ENCODE results near the gene IYD.
"Not testable (repeated sequence)": the region's sequence is repeated elsewhere in the genome, so short reads cannot be mapped to it uniquely, and the experiment has no call there.

The IYD gene

DNA sequence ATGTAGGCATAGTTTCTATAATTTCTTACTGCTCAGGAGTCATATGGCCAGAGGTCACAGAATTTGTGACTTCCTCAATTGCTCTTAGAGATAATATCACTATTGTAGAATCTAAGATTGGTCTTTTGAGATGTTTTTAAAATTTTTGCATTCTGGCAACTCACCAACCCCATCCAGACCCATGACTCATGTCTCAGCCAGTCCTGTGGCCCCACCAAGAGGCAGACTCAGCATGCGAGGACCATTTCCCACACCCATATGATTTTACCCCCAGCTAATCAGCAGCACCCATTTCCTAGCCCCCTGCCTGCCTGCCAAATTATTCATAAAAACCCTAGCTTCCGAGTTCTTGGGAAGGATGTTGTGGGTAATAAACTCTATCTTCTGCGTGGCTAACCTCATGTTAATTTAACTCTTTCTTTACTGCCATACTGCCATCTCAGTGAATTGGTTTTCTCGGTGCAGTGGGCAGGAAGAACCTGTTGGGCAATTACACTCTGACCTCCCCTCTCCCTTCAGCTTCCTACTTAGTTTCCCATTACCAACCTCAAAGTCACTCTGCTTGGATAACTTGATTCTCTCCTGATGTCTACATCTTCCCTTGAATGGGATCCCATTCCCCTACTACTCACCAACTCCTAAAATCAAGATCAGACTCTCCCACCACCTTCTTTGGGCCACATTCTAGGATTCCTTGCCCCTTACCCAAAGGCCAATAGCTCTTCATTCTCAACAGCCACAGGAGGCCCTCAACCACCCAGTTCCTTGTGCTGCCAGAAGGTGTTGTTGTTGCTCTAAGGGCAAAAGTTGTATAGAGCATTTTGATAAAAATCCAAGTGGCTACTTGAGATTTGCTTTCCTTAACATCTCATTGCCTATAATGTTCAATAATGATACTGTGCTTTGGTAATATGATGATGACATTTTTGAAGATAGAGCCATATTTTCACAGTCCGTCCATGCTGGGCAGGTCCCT lies 16.2 kb upstream of the IYD start:
- DNase-seq, result no peak

GRCh38 chr6:150353445-150353844 lies 15.4 kb upstream of the IYD start:
- DNase-seq, result no peak

- DNase-seq, result no peak
These were observed 13.8 kb upstream of the IYD start for GRCh38 chr6:150354754-150355571.

- DNase-seq, result no peak
These were observed 12.9 kb upstream of the IYD start for GRCh38 chr6:150355932-150356331.

DNA sequence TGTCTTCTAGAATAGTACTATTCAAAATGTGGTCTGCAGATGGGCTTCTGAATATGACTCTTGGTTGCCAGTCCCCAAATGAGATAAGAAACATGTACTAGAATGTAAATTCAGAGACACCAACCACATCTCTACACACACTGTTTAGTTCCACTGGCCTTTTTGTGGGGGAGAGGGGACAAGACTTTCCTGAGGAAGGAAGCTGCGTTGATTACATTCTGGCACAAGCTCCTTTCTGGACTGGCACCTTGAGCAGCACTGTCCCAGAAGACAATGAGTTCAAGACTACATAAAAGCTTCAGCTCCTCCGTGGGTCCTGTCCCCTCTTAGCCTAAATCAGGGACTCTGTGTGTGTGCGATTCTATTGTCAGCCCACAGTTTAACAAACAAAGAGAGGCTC lies 6.9 kb upstream of the IYD start:
- no peak for DNase-seq

DNA sequence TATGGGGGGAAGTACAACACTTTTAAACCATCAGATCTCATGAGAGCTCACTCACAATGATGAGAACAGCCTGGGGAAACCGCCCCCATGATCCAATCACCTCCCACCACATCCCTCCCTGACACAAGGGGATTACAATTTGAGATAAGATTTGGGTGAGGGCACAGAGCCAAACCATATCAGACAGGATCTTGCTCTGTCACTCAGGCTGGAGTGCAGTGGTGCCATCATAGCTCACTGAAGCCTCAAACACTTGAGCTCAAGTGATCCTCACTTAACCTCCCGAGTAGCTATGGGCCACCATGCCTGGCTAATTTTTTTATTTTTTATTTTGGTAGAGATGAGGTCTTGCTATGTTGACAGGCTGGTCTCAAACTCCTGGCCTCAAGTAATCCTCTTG lies 5.1 kb upstream of the IYD start:
- no peak for DNase-seq

DNA sequence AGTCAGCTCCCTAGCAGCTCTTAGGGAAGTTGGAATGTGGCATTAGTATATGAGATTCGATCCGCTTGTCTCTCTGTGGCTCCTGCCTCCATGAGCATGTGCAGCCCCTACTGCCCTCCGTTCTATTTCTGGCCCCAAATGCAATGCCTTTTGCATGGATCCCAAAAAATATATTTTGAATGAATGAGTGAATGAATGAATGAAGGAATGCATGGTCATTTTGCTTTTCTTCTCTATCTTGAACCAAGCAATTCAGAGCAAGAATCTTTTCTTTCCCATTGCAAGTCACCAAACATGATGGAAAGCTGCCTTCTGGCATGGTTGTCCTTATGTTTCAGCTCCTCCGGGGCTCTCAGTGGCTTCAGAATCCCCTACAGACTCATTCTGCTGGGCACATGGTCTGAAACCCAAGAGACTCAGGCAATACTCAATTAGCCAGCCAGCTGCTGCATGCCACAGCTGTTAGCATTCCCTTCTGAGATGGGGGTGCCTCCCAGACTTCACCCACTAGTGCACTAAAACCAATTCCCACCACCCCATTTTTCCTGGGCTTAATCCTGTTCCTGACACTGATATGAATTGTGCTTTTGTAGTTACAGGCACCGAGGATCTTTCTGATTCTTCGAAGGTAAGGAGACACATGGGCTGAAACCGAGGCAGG lies 2.6 kb upstream of the IYD start:
- DNase-seq, result no peak

GRCh38 chr6:150369408-150369807 lies 596 bp downstream of the IYD start:
- DNase-seq, result no peak

- DNase-seq, result no peak
These were observed 1.3 kb downstream of the IYD start for GRCh38 chr6:150370112-150370511.

DNA sequence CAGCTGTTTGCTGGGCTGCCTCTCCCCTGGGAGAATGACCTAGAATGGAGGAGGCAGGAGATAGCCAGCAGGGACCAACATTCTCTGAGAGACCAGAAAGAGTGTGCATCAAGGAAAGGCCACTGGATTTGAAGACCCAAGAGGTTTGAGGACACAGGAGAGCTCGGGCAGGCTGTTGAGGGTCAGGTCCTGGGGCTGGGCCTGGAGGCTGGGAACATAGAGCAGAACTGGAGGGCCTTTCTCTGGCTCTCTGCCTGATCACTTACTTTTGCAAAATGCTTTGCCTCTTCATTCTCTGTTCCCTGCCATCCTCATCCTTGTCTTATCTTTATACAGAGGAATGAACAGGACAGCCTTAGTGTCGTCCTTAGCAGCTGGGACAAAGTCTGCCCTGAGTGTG lies 2.5 kb downstream of the IYD start:
- no peak for DNase-seq

GRCh38 chr6:150372051-150372450 lies 3.2 kb downstream of the IYD start:
- DNase-seq, result no peak

DNA sequence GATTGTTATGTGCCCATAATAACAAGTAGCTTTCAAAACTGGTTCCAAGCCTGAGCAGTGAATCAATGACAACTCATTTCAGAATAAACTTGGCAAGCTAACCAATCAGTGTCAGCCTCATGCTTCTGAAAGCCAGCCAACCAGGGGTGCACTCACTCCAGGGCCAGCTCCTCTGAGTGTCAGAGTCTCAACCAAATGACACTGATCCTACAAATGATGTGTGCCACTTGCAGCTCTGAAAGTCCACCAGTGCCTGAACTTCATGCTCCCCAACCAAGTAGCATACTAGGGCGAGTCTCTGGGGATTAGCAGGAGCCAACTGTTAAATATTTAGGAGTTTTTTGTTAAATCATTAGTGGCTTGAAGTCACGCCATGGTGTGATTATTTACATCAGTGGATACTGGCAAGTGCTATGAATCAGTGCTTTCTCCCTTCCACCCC lies 4.5 kb downstream of the IYD start:
- DNase-seq, result no peak

DNA sequence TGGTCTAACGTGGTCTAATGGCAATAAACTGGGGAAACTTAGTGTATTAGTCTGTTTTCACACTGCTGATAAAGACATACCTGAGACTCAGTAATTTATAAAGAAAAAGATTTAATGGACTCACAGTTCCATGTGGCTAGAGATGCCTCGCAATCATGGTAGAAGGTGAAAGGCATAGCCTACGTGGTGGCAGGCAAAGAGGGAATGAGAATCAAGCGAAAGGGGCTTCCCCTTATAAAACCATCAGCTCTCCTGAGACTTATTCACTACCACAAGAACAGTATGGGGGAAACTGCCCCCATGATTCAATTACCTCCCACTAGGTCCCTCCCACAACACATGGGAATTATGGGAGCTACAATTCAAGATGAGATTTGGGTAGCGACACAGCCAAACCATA lies 5.5 kb downstream of the IYD start:
- not testable (repeated sequence) for DNase-seq

- DNase-seq, result no peak
These were observed 8.5 kb downstream of the IYD start for GRCh38 chr6:150377211-150377781.

DNA sequence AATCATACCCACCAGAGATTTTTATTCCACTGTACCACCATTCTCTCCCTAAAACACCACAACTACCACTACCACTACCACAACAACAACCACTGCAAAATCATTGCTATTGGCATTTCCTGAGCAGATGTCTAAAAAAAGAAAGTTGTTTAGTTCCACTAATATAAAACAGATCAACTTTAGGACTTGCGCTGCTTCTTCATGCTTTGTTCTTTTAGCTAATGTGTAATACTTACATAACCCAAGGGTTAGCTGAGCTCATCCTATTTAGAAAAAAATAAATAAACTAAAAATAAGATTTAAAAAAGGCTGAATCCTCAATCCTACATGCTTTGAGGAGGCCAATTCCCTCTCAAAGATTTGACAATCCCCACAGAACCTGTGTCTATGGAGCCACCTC lies 11.4 kb downstream of the IYD start:
- DNase-seq, result no peak

DNA sequence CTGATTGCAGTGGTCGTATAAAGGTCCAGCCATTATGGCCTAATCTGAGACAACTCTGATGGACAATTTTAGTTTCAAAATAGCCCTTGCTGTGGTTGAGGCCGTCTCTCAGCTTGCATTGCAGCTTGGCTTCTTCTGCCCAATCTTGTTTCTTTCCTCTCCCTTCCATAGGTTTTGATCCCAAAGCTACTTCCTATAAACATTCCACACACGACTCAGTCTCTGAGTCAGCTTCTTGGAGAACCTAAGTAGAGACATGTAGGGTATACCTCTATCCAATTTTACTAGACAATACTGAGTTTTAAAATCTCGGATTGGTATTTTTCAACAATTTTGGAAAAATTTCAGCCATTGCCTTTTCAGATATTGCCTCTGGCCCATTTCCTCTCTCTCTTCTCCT lies 13.4 kb downstream of the IYD start:
- DNase-seq, result no peak

- DNase-seq, result no peak
These were observed 22.6 kb downstream of the IYD start for GRCh38 chr6:150391414-150391813.

GRCh38 chr6:150391890-150392289 lies 23.1 kb downstream of the IYD start:
- no peak for DNase-seq

DNA sequence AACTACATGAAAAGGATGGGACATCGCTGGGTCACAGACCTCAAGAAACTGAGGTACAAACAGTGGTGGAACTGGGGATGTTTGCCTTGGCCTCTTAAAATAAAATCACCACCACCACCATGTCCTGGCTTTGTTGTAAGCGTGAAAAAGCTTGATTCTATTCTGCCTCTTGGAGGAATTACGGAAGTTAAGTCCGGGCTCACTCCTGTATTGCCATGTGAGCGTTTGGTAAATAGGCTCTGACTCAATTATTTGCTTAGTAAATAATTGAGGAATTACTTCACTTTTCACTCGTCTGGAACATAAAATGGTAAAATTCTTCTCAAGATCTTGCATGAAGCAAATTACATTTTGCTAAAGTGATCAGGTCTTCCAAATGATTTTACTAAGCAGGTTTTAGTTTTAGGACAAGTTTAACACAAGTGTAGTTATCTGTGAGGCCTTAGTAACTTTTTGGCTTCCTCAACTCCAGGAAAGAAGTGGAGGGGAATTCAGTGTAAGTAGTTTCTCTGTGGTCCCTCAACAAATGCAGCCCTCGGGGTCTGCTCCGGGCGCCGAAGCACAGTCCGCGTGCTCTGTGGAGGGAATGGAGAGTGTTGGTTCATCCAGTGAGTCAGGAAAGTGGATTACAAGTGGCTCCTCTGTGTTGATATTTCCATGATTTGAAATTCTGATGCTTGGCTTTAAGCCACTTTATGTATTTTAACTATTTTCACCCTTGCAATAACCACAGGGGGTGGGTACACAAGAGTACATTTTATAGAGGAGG lies 23.8 kb downstream of the IYD start:
- DNase-seq, result no peak

- no peak for DNase-seq
These were observed 25.5 kb downstream of the IYD start for GRCh38 chr6:150394053-150394898.

- no peak for DNase-seq
These were observed 26.1 kb downstream of the IYD start for GRCh38 chr6:150394899-150395295.
